GM12878 (cell line): ENCODE measurements around the gene WWOX. TPM values are rescaled to one million over a fixed set of nuclear protein-coding genes. Genes with fewer than 3 reads are reported as not detected.

Experiments
- ATAC-seq: fragments of 200-7000 bp; cut with Tn5 transposase; 3 replicates; pipeline ENCODE4 v1.9.1; 2020; ENCODE audit warnings: mild to moderate bottlenecking, moderate library complexity
- BruUV-seq: library from RNA; stranded (reverse); fragments of 400-500 nt; replicated peaks from 2 replicates; lab custom pipeline; 2021; lab: Mats Ljungman, UMichigan
- CTCF ChIA-PET: fragments of 300-600 bp; sonication (Branson Sonifier 250); formaldehyde crosslinking; extraction: SDS; loops from one replicate; lab custom pipeline; 2021; ENCODE audit warnings: inconsistent platforms; lab: Yijun Ruan, JAX
- POLR2A ChIA-PET: fragments of 350-600 bp; formaldehyde crosslinking; extraction: SDS; loops from one replicate; lab custom pipeline; 2021; ENCODE audit warnings: inconsistent platforms; lab: Charles Lee
- RAD21 ChIA-PET: fragments of 300-600 bp; sonication (Branson Sonifier 250); formaldehyde crosslinking; loops from one replicate; lab custom pipeline; 2023; ENCODE audit warnings: antibody characterized with exemption; ENCODE audit not compliant: unreplicated experiment; lab: Charles Lee
- SMC1A ChIA-PET: fragments of 300-600 bp; sonication (Branson Sonifier 250); formaldehyde crosslinking; loops from one replicate; lab custom pipeline; 2023; ENCODE audit not compliant: unreplicated experiment, uncharacterized antibody; lab: Charles Lee
- DNase-seq: peaks from one replicate; pipeline ENCODE4 v3.0.0-alpha.2; 2011; ENCODE audit warnings: low read depth, low spot score
- FAIRE-seq: peaks from 3 replicates; lab custom pipeline; 2011; peaks lifted over from hg19 to GRCh38; lab: Jason Lieb, UNC
- H2AFZ ChIP-seq: 2 replicates; pipeline ENCODE4 v1.6.0; 2011; ENCODE audit warnings: low read depth, low read length, control low read depth; ENCODE audit not compliant: control insufficient read depth
- H3K27ac ChIP-seq: 2 replicates; pipeline ENCODE4 v1.5.1; 2011; ENCODE audit warnings: control low read depth; ENCODE audit not compliant: control insufficient read depth, insufficient read depth
- H3K27me3 ChIP-seq, 2 experiments: replicated peaks in 1 of 2; 2 replicates each; pipeline versions ENCODE4 v1.6.0 to v1.6.1; 2011; ENCODE audit warnings: low read length in 1 of 2; ENCODE audit not compliant: control insufficient read depth in 2 of 2, insufficient read depth in 2 of 2
- H3K36me3 ChIP-seq, 2 experiments: 2 replicates each; pipeline ENCODE4 v1.5.1; 2011; ENCODE audit warnings: low read length in 1 of 2; ENCODE audit not compliant: control insufficient read depth in 2 of 2, insufficient read depth in 2 of 2
- H3K4me1 ChIP-seq: 2 replicates; pipeline ENCODE4 v1.6.1; 2011; ENCODE audit warnings: mild to moderate bottlenecking, low read length, moderate library complexity, mixed read lengths; ENCODE audit not compliant: control insufficient read depth, insufficient read depth
- H3K4me2 ChIP-seq: 2 replicates; pipeline ENCODE4 v1.6.0; 2011; ENCODE audit warnings: control low read depth; ENCODE audit not compliant: control insufficient read depth, insufficient read depth
- H3K4me3 ChIP-seq: fragments of 200-600 bp; sonication (generic); 2 replicates; pipeline ENCODE4 v1.5.1; 2016
- H3K79me2 ChIP-seq: 2 replicates; pipeline ENCODE4 v1.6.0; 2011; ENCODE audit warnings: low read length; ENCODE audit not compliant: control insufficient read depth, insufficient read depth
- H3K9ac ChIP-seq: 2 replicates; pipeline ENCODE4 v1.8.0; 2011; ENCODE audit warnings: low read length, control low read depth, mixed read lengths; ENCODE audit not compliant: control insufficient read depth, insufficient read depth
- H3K9me3 ChIP-seq: replicated peaks from 3 replicates; pipeline ENCODE4 v1.5.1; 2011; ENCODE audit warnings: mild to moderate bottlenecking, low read length; ENCODE audit not compliant: control insufficient read depth, insufficient read depth
- H4K20me1 ChIP-seq: 2 replicates; pipeline ENCODE4 v1.6.0; 2011; ENCODE audit not compliant: control insufficient read depth, insufficient read depth
- BCL11A ChIP-seq: IDR thresholded peaks from 2 replicates; pipeline ENCODE4 v1.6.1; 2011; ENCODE audit warnings: low read depth, low read length
- EGR1 ChIP-seq, 2 experiments: IDR thresholded peaks; 1 replicate in 1 of 2; 2 replicates in 1 of 2; pipeline ENCODE4 v1.6.1; 2011 to 2012; ENCODE audit warnings: low read depth in 2 of 2, low read length in 2 of 2, borderline replicate concordance in 1 of 2, mild to moderate bottlenecking in 1 of 2, moderate library complexity in 1 of 2
- IRF4 ChIP-seq: IDR thresholded peaks from 2 replicates; pipeline ENCODE4 v1.6.1; 2011; ENCODE audit warnings: low read depth, low read length
- NRF1 ChIP-seq: conservative IDR thresholded peaks from 2 replicates; pipeline ENCODE4 v1.6.1; 2011; ENCODE audit warnings: mild to moderate bottlenecking, low read depth, low read length, improper control_type of control experiment
- RB1 ChIP-seq: fragments of 450-650 bp; formaldehyde crosslinking; IDR thresholded peaks from 2 replicates; pipeline ENCODE4 v1.6.1; 2017; ENCODE audit warnings: mild to moderate bottlenecking, borderline replicate concordance
- SPI1 ChIP-seq: IDR thresholded peaks from 2 replicates; pipeline ENCODE4 v1.6.1; 2011; ENCODE audit warnings: low read depth, mild to moderate bottlenecking, low read length, moderate library complexity, borderline replicate concordance; ENCODE audit not compliant: insufficient read depth
- TARDBP ChIP-seq: IDR thresholded peaks from 2 replicates; pipeline ENCODE4 v1.6.1; 2016; ENCODE audit warnings: borderline replicate concordance
- WGBS: methylation state at CpG from one replicate; pipeline ENCODE4 v1.1.6; 2016; ENCODE audit warnings: low lambda C conversion rate; ENCODE audit not compliant: insufficient replicate concordance, insufficient coverage; ENCODE audit errors: missing lambda C conversion rate; 5-methylcytosine and 5-hydroxymethylcytosine counted together
- in situ Hi-C: fragments of 300-500 bp; cut with MboI; formaldehyde crosslinking; loops from 9 replicates; pipeline ENCODE4 v1.14.3; 2018; ENCODE audit warnings: mixed read lengths
- intact Hi-C: fragments of 100-400 bp; cut with micrococcal nuclease; formaldehyde crosslinking; loops from one replicate; pipeline ENCODE4 v1.14.2; 2022; ENCODE audit not compliant: unreplicated experiment
- polyA plus RNA-seq, 11 experiments: library from polyadenylated mRNA; depleted of rRNA in 4 of 11; unstranded in 6 of 11; stranded (reverse) in 5 of 11; fragments of >200 nt; fragmentation: Nextera tagmentation in 4 of 11; fragmentation: Illumina TruSeq in 1 of 11; extraction: Ambion mirVana in 4 of 11; extraction: Trizol in 1 of 11; gene quantifications; 1 replicate in 1 of 11; 2 replicates in 10 of 11; pipeline versions ENCODE4 v1.2.1 to v1.2.3, GENCODE V29; 2011 to 2016; ENCODE audit warnings: inconsistent platforms in 2 of 11, missing spikeins in 2 of 11, low read depth in 1 of 11
- total RNA-seq, 4 experiments: library from RNA; depleted of rRNA in 3 of 4; stranded (reverse); fragments of >200 nt in 3 of 4; fragmentation: Illumina TruSeq in 1 of 4; extraction: Trizol in 1 of 4; gene quantifications; 2 replicates each; pipeline versions ENCODE4 v1.2.1 to v1.2.3, GENCODE V29; 2013 to 2021
- TF ChIP-seq, protein P1 (sequence below): fragments of 450-650 bp; IDR thresholded peaks from 2 replicates; pipeline ENCODE4 v1.6.1; 2018; ENCODE audit warnings: mild to moderate bottlenecking, low read depth, moderate library complexity; ENCODE audit not compliant: partially characterized antibody
- TF ChIP-seq, protein P2 (sequence below): IDR thresholded peaks from 2 replicates; pipeline ENCODE4 v1.6.1; 2012; ENCODE audit warnings: mild to moderate bottlenecking, low read depth, low read length

WWOX gene
- total and polyA plus RNA-seq, 10 of the 15 experiments (the other 5 are each of a cell fraction or from before 2014, with no cell fraction given): 2.8 to 24.4 (median 17.8) TPM

DNA sequence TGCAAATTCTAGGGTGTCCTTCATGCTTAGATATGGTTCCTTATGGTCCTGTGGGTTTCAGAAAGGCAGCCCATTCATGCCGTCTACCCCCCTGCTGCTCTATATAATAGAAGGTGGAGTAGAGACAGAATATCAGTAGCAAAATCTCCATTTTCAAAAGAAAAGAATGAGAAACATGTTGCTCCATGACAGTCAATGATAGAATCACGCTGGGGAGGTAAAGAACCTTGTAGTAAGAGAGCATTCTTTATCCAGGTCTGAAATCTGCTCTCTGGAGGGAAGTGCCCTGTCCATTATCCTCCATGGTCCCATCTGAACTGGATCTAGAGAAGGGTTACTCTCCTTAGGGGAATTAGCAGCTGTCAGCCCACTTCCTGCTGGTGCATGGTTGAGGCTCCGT is 272.8 kb downstream of the WWOX start (continued):
- TF ChIP-seq, protein P1, sequence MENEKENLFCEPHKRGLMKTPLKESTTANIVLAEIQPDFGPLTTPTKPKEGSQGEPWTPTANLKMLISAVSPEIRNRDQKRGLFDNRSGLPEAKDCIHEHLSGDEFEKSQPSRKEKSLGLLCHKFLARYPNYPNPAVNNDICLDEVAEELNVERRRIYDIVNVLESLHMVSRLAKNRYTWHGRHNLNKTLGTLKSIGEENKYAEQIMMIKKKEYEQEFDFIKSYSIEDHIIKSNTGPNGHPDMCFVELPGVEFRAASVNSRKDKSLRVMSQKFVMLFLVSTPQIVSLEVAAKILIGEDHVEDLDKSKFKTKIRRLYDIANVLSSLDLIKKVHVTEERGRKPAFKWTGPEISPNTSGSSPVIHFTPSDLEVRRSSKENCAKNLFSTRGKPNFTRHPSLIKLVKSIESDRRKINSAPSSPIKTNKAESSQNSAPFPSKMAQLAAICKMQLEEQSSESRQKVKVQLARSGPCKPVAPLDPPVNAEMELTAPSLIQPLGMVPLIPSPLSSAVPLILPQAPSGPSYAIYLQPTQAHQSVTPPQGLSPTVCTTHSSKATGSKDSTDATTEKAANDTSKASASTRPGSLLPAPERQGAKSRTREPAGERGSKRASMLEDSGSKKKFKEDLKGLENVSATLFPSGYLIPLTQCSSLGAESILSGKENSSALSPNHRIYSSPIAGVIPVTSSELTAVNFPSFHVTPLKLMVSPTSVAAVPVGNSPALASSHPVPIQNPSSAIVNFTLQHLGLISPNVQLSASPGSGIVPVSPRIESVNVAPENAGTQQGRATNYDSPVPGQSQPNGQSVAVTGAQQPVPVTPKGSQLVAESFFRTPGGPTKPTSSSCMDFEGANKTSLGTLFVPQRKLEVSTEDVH: no peak
- TF ChIP-seq, protein P2, sequence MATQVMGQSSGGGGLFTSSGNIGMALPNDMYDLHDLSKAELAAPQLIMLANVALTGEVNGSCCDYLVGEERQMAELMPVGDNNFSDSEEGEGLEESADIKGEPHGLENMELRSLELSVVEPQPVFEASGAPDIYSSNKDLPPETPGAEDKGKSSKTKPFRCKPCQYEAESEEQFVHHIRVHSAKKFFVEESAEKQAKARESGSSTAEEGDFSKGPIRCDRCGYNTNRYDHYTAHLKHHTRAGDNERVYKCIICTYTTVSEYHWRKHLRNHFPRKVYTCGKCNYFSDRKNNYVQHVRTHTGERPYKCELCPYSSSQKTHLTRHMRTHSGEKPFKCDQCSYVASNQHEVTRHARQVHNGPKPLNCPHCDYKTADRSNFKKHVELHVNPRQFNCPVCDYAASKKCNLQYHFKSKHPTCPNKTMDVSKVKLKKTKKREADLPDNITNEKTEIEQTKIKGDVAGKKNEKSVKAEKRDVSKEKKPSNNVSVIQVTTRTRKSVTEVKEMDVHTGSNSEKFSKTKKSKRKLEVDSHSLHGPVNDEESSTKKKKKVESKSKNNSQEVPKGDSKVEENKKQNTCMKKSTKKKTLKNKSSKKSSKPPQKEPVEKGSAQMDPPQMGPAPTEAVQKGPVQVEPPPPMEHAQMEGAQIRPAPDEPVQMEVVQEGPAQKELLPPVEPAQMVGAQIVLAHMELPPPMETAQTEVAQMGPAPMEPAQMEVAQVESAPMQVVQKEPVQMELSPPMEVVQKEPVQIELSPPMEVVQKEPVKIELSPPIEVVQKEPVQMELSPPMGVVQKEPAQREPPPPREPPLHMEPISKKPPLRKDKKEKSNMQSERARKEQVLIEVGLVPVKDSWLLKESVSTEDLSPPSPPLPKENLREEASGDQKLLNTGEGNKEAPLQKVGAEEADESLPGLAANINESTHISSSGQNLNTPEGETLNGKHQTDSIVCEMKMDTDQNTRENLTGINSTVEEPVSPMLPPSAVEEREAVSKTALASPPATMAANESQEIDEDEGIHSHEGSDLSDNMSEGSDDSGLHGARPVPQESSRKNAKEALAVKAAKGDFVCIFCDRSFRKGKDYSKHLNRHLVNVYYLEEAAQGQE: no peak
- TF ChIP-seq TARDBP: no peak
- no peak for TF ChIP-seq RB1
- TF ChIP-seq BCL11A: no peak

DNA sequence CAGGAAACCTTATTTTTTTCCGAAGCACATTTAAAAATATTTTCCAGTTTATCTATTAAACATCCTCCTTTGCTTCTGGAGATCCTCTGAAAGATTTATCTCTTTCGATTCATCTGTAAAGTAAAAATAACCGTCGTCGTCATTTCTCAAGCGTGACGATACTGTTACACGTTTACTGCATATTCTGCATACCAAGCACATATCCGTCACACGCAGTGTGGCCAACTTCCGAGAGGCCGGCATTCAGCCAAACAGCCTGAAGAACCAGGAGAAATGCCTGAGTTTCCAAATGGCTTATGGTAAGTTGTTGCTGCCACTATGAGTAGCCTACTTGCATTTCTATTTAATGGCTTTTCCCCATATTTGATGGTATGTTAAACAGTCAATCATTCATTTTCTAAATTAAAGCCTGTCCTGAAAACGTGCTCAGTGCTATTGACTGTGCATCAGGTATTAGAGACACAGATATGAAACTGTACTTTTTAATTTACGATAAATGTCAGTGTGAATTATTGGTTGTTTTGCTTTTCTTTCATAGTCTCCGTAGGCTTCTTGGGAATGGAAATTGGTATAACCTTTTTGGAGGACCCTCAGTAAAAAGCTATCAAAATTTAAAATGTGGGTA is 275.7 kb downstream of the WWOX start:
- H2AFZ ChIP-seq: no peak overlapping the region
- no peak for ATAC-seq
- no peak for TF ChIP-seq NRF1
- no peak for TF ChIP-seq EGR1 (IDR thresholded peaks at IDR 0.05; ENCODE audit: borderline replicate concordance in 1 of 2, low read depth in 2 of 2, low read length in 2 of 2)
- TF ChIP-seq SPI1: no peak
- no peak for TF ChIP-seq IRF4
- TF ChIP-seq, all 136 proteins: peak for 0
- no peaks in the 10 kb centered on the region for H3K79me2 ChIP-seq
- SMC1A ChIA-PET: no interaction called here
- DNase-seq (no peak), FAIRE-seq (no peak)
- intact Hi-C loops: no loop called here
- no peaks in the 10 kb centered on the region for H4K20me1 ChIP-seq
- in situ Hi-C loops: no loop called here
- H3K36me3 ChIP-seq: no peaks in the 10 kb centered on the region
- H3K4me1 ChIP-seq: no peaks in the 10 kb centered on the region
- H3K9me3 ChIP-seq: no peaks in the 10 kb centered on the region
- CTCF ChIA-PET: no interaction called here
- H3K9ac ChIP-seq: no peak overlapping the region
- RAD21 ChIA-PET: no interaction called here
- 76% methylated on average over 15 of the region's 15 CpGs for WGBS
- H3K4me2 ChIP-seq: no peak overlapping the region
- H3K27ac ChIP-seq: no peak overlapping the region
- no TSS peak for BruUV-seq
- no peak overlapping the region for H3K4me3 ChIP-seq
- no peaks in the 10 kb centered on the region for H3K27me3 ChIP-seq
- POLR2A ChIA-PET: no interaction called here
